CD4-positive, alpha-beta T cell treated with Interleukin-2 at 100 ng/mL for 4 hours (primary cell): ENCODE results near the gene FBXO15.

Source experiments
- DNase-seq: peaks from one replicate; pipeline ENCODE4 v3.0.0-alpha.2; 2020; ENCODE audit warnings: low spot score

The FBXO15 gene

GRCh38 chr18:74153377-74153776 lies 5.7 kb upstream of the FBXO15 start:
- DNase-seq: no peak

- DNase-seq: no peak
Measured at GRCh38 chr18:74152857-74153256, 5.2 kb upstream of the FBXO15 start.

DNA sequence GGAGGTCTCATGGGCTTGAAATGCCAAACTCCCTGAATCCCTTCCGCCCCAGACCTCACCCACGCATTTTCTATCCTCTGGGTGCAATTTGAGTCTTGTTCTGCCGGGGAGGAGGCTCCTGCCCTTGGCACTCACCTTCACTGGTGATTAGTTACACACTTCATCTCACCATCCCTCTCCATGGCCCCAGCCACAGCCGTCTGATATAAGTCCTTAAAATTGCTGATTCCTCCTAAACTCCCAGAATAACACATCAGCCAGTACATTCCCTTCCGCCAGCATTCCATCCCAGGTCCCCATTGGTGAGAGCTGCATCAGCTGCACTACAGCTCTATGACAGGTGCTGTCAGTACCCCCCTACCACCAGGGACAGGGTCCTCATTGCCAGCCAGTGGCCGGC lies 4.6 kb upstream of the FBXO15 start:
- DNase-seq: no peak

- no peak for DNase-seq
Measured at GRCh38 chr18:74149878-74150277, 2.2 kb upstream of the FBXO15 start.

GRCh38 chr18:74148543-74149070 lies 973 bp upstream of the FBXO15 start:
- no peak for DNase-seq

DNA sequence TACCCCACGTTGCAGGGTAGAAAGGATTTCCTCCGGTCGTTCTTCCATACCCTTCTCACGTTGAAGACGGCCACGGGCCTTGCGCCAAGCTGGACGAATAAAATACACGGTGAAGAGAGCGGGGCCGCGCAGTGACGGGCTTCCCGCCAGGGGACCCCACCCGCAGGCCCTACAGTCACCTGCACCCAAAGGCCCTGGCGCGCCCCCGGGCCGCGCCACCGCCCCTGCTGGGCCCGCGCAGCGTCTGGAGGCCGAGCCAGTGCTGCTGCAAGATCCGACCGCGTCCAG lies 199 bp downstream of the FBXO15 start:
- DNase-seq: no peak

- DNase-seq: no peak
Measured at GRCh38 chr18:74146756-74147155, 878 bp downstream of the FBXO15 start.

GRCh38 chr18:74142252-74142651 lies 5.4 kb downstream of the FBXO15 start:
- DNase-seq: no peak

DNA sequence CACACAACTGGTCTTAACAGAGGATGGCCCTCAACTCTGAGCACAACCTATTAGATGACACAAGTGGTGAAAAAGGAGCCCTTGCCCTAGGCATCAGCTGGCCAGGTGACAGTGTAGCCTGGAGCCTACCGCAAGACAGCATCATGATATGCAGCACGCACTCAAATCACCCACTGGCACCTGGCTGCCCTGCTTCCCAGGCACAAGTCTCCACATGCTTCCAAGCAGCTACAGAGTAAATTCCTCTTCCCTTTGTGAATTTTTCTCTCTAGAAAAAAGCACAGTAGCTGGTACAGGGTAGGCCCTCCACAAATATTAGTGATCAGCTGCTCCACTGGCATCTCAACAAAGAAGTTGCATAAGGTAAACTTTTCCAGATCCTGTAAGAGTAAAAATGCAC lies 6.0 kb downstream of the FBXO15 start:
- DNase-seq: no peak

DNA sequence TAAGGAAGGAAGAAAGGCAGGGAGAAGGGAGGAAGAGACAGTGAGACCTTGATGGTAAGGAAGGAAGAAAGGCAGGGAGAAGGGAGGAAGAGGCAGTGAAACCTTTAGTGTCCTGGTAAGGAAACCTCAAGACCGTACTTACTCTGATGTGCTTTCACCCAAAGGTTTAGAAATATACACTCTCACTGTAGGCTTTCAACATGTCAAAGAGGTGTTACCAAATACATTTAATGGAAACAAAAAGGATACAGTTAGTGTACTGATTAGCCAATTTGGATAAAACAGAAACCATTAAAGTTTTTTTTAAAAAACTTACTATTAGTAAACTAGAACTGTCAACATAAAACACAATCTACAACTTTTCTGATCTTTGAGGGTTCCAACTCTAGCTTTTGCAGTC lies 7.1 kb downstream of the FBXO15 start:
- DNase-seq: no peak

DNA sequence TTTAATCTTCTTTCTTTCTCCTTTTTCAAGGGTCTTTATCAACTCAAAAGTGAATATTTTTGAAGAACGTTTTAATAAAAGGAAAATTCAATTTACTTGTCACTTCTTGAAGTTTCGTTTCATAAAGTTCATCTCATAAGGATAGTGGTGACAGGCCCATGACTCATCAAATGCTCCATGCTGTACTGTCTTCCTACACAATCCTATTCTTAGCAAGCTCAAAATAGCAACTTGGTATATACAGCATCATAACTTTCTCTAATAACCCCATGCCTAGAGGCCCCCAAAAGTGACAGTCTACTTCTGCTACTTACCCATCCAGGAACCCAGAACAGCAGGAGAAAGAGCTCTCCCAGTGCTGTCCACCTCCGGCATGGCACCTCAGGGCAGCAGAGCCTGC lies 7.7 kb downstream of the FBXO15 start:
- no peak for DNase-seq

GRCh38 chr18:74139411-74139810 lies 8.2 kb downstream of the FBXO15 start:
- DNase-seq: no peak

GRCh38 chr18:74137920-74138538 lies 9.6 kb downstream of the FBXO15 start:
- DNase-seq: no peak

DNA sequence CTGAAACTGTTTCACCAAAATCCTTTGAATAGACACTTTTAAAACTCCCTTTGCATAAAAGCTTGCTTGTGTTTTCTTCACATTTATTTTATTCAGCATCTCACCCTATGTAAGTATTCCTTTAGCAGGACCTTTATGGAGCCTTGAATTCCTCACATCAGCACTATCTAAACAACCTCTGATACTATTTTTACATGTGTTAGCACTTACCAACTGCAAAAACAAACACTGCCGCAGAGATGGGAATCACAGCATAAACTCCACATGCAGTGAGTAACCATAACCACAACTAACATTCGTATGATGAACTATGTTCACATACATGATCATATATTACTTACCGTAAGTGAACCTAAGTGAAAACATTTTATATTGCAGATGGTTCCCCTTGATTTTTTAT lies 15.4 kb downstream of the FBXO15 start:
- no peak for DNase-seq

- DNase-seq: no peak
Measured at GRCh38 chr18:74131124-74131523, 16.5 kb downstream of the FBXO15 start.

DNA sequence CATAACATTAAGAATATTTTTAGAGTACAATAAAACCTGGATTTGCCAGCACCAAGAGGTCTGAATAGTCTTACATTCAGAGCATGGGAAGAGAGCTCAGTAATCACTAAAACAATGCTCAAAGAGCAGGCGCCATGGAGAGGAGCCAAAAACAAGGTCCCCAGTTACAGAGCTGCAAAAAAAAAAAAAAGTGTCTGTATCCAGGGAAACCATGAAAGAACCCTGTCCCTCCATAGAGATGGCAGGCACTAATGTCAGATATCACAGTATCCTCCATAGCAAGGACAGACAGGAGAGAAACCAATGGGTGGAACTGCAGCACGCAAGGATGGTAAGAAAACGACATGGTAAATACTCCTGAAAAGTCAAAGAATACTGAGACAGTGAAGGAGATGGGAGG lies 19.5 kb downstream of the FBXO15 start:
- DNase-seq: no peak

DNA sequence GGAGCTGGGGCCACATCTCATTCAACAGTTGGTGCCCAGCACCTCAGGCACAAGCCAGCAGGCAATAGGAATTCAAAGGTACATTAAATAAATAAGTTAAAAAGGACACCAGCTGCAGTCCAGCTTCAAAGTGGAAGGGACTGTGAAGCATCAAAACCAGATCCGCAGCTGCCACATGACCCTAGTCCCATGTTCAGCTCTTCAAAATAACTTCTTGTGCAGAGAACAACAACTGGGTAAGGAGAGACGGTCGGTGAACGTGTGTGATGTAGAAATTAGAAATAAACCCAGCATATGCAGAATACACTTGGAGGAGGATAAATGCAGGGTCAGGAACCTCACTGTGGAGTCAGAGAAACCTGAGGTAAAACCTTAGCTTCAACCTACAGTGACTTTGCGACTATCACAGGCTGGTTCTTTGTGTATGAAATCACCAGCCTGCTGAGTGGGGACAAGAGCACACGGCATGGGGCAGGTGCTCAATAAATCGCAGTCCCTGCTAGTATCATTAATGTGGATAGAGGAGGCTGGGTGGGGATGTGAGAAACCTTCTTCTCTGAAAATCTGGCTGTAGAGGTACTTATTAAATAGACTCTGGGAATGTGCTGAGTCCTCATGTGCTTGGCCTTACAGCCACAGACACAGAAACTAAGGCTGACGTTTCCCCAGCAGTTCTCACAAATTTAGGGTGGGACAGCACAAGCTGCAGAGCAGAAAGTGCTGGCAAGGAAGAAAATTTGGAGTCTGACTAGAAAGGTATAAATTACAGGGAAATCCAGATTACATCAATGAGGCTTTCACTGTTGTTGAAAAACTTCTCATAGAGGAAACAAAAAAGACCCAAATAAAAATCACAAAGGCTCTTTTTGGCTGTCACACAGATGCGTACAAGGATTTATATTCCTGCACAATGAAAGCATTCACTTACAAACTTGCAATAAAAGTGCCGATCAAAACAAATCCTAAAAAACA lies 20.7 kb downstream of the FBXO15 start:
- no peak for DNase-seq

- no peak for DNase-seq
Measured at GRCh38 chr18:74124642-74125041, 23.0 kb downstream of the FBXO15 start.

DNA sequence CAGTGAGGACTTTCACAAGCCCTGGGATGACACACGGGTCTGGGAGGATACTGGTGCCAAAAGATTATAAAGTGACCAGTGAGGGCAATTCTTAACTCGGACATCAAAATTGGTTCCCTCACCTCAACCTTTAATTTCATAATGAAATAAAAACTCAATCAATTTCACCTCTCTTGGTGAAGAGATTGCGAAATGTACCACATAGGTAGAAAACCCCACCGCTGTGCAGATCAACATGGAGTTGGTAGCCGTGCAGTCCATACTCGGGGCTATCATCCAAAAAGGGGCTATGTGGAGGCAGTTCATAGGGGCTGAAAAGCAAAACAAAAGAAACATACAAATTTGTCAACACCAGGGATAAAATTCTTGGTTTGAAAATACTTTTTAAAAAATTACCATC lies 24.4 kb downstream of the FBXO15 start:
- no peak for DNase-seq

DNA sequence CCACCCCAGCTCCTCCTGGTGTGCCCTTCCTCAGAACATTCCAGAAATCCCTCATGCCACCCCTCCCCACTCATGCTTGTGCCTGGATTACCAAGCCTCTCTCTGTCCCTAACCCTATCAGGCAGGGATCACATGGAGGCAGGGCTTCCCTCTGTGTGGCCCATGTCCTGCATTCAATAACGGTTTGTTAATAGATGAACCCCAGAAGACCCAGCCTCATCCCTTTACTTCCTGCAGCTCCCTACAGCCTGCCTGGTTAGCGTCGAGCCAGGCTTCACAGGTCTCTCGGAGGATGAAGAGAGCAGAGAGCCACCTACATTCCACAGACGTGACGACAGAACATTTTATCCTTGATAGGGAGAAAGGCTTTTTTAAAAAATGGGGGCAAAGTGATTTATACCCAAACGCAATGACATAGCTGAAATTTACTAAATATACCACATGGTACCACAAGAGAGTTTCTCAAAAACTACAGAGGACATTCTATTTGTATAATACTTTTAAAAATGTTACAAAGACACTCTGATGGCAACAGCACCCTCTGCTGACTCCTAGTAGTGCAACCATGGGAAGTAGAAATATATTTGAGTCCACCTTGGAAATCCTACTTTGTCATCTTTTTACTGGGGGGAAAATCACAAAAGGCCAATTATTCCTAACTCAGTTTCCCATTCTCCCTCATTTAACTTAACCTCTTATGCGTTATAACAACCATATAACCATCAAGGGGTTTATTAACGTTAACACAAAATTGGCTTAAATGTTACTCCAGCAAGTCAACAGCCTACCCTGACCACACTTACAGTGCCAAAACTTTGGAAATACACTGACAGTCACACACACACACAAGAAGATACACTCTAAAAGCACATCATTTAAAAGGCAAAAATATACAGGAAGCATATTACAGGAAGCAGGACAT lies 30.7 kb downstream of the FBXO15 start:
- peak; percentile 2 for DNase-seq

DNA sequence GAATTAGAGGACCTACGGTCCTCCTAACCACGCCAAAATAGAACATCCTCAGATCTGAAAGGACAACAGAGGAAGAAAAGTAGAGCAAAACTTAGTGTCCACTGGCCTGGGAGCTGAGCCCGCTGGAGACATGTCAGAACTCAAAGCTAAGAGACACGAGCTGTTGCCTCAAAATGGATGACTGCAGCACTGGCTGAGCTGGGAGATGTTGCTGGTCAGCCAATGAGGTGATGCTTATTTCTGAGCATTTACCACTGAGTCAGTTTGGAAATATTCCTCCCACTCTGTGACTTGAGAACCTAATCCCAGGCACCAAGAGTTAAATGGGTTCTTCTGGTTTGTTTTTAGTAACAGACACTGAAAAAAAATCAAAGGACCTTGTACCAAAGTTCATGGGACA lies 32.6 kb downstream of the FBXO15 start:
- DNase-seq: no peak

GRCh38 chr18:74114116-74114515 lies 33.5 kb downstream of the FBXO15 start:
- no peak for DNase-seq
